SKM-1 treated with dmso at 0.1 percent for 144 hours (cell line): ENCODE results near the gene MRPS5.
"Not testable (repeated sequence)": the region's sequence is repeated elsewhere in the genome, so short reads cannot be mapped to it uniquely, and the experiment has no call there.

ENCODE experiments used
- DNase-seq: peaks from one replicate; lab custom pipeline; 2025; ENCODE audit not compliant: unreplicated experiment; lab: John Stamatoyannopoulos, UW

The MRPS5 gene

DNA sequence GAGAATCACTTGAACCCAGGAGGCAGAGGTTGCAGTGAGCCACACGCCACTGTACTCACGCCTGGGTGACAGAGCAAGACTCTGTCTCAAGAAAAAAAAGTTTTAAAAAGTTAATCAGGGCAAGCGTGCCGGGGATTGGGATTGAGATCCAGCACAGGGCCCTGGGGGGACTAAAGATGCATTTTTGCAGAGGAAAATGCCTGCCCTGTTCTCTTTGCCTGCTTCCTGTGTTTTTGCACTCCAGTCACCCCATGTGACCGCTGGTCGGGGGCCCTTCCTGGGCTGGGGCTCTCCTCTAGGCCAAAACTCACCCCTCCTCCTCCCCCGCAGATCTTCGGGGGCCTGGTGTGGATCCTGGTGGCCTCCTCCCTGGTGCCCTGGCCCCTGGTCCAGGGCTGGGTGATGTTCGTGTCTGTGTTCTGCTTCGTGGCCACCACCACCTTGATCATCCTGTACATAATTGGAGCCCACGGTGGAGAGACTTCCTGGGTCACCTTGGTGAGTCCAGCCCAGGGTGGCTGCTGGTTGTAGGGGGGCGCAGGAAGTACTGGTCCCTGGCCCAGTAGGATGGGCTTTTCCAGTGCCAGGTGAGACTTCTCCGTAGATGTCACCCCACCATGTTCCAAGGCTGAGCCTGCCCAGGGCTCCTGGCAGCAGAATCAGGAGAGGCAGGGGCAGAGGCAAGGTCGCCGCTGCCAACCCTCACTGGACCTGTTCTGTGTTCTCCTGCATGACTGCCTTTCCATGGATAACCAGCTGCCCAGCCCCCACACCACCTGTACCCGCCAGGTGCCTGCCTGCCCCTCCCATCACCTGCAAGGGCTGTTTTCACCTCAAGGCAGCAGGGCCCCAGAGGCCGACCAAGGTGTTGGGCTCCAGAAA is 73.7 kb downstream of the MRPS5 start:
- no peak for DNase-seq

- DNase-seq, result no peak
Observed at GRCh38 chr2:95046371-95047112, 75.1 kb downstream of the MRPS5 start.

DNA sequence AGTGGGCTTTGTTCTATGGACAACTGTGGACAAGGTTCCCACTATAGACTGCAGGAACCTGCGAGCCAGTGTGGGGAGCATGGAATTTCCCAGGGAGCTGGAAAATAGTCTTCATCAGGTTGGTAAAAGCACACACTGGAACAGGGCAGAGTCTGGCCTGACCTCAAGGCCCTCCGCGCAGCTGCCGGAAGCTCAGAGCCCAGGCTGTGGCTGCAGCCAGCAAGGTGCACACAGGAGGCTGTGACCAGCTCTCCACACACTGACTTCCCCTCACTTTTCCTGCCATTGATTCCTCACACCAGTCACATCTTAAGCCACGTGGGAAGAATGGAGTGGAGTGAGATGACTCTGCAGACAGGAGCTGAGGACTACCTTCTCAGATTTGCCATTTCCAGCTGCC is 77.0 kb downstream of the MRPS5 start:
- no peak for DNase-seq

DNA sequence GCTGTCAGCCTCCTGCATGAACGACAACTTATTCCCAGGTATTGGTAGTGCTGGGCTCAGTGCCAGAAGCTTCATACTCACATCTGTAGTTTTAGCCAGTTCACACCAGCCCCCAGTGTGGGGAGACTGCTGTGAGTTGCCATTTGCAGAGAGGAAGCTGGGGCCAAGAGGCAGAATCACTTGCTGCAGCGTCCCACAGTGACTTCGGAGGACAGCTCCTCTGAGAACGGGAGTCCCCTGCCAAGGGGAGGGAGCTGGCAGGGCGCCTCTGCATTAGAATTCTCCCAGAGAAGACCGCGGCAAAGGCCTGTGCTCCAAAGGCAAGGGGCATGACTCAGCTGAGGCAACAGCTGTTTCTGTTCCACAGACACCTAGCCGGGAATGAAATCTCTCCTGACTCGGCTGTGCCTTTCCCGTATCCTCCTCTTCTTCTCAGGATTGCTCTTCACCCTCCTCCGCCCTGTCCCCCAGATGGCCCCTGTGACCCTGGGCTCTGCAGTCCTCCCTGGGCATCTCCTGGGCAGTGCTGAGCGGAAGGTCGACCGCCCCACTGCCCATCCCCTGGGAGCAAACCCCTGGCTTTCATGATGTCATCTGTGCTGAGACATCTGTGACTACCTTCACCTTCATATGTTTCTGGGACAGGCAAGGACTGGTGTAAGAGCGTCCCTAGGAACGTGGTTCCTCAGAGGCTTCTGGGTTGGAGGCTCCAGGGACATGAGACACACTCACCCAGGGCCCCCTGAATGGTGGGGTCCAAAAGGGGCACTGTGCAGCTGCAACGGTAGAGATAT is 78.1 kb downstream of the MRPS5 start:
- DNase-seq, result no peak

DNA sequence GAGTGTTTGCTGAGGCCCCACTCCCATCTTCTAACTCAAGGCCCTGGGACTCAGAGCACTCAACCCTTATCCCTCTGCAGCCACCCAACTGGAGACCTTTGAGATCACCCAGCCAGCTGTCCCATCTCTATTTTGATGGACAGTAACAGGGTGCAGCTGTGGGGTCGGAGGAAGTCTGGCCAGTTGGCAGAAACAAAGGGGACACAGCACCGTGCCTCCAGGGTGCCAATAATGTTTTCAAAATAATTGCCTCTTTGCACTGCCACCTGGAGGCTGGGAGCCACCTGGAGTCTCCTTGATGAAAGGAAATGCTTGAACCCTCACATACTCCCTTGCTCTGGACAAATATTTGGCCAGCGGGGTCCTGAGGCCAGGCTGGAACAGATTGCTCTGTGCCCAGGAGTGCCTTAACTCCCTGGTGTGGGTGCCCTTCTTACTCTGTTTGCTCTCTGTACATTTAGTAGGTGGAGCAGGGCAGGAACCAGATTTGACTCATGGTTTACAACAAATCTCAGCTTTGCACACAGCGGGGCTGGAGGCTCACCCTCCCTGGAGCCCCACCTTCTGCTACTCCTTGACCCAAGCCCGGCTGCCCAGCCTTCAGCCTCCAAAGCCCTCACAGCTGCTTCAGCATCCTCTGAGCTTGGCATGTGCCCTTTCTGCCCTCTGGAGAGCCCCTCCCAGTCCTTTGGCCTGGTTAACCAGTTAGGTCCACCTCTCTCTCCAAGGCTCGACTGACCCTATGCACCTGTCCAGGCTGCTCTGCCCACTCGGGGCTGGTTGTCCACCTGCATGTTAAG is 78.9 kb downstream of the MRPS5 start:
- no peak for DNase-seq

- no peak for DNase-seq
Observed at GRCh38 chr2:95041824-95042442, 79.7 kb downstream of the MRPS5 start.

GRCh38 chr2:95041060-95041823 is 80.4 kb downstream of the MRPS5 start:
- DNase-seq, result no peak

- no peak for DNase-seq
Observed at GRCh38 chr2:95040426-95040825, 81.2 kb downstream of the MRPS5 start.

DNA sequence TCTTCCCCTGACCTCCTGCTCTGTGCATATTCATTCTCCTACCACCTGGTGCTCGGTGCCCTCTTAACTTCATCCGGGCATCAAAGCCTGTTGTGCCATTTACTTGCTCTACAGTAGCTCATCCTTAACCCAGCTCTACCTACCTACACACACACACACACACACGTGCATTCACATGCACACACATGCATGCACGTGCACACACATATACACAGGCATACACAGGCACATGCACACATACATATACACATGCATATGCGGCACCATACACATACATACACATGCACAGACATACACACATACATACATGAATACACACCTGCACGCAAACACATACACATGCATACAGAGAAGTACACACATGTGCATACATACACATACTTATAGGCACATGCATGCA is 81.6 kb downstream of the MRPS5 start:
- DNase-seq, result no peak

- no peak for DNase-seq
Observed at GRCh38 chr2:95039363-95039762, 82.2 kb downstream of the MRPS5 start.

DNA sequence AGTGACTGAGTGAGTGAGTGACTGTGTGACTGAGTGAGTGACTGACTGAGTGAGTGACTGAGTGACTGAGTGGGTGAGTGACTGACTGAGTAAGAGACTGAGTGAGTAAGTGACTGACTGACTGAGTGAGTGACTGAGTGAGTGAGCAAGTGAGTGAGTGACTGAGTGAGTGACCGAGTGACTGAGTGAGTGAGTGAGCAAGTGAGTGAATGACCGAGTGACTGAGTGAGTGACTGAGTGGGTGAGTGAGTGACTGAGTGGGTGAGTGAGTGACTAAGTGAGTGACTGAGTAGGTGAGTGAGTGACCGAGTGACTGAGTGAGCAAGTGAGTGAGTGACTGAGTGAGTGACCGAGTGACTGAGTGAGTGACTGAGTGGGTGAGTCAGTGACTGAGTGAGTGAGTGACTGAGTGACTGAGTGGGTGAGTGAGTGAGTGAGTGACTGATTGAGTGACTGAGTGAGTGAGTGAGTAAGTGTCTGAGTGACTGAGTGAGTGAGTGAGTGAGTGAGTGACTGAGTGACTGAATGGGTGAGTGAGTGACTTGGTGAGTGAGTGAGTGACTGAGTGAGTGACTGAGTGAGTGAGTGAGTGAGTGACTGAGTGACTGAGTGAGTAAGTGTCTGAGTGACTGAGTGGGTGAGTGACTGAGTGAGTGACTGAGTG is 82.8 kb downstream of the MRPS5 start:
- DNase-seq, result no peak

- not testable (repeated sequence) for DNase-seq
Observed at GRCh38 chr2:95037841-95038585, 83.6 kb downstream of the MRPS5 start.

- DNase-seq, result no peak
Observed at GRCh38 chr2:95037384-95037839, 84.2 kb downstream of the MRPS5 start.

DNA sequence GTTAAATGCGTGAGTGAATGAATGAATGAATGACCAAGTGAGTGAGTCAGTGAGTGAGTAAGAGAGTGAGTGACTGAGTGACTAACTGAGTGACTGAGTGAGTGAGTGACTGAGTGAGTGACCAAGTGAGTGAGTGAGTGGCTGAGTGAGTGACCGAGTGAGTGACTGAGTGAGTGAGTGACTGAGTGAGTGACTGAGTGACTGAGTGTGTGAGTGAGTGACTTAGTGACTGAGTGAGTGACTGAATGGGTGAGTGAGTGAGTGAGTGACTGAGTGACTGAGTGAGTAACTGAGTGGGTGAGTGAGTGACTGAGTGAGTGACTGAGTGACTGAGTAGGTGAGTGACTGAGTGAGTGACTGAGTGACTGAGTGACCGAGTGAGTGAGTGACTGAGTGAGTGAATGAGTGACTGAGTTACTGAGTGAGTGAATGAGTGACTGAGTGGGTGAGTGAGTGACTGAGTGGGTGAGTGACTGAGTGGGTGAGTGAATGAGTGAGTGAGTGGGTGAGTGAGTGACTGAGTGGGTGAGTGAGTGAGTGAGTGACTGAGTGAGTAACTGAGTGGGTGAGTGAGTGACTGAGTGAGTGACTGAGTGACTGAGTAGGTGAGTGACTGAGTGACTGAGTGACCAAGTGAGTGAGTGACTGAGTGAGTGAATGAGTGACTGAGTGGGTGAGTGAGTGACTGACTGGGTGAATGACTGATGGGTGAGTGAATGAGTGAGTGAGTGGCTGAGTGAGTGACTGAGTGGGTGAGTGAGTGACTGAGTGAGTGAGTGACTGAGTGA is 84.8 kb downstream of the MRPS5 start:
- DNase-seq, result no peak
